Neural progenitor cell (in vitro differentiated cells): Measurements from ENCODE around the gene GORASP1.

Experiments used
- EZH2 ChIP-seq: fragments of 200-600 bp; sonication (generic); IDR thresholded peaks from 2 replicates; pipeline ENCODE4 v1.6.1; 2017; ENCODE audit warnings: antibody characterized with exemption, mild to moderate bottlenecking, moderate library complexity
- EZH2phosphoT487 ChIP-seq: fragments of 200-600 bp; sonication (generic); IDR thresholded peaks from 2 replicates; pipeline ENCODE4 v1.6.1; 2017; ENCODE audit warnings: antibody characterized with exemption
- TF ChIP-seq, protein P1 (sequence below): fragments of 200-600 bp; sonication (generic); IDR thresholded peaks from 2 replicates; pipeline ENCODE4 v1.5.1; 2017; ENCODE audit warnings: antibody characterized with exemption, mild to moderate bottlenecking

DNA sequence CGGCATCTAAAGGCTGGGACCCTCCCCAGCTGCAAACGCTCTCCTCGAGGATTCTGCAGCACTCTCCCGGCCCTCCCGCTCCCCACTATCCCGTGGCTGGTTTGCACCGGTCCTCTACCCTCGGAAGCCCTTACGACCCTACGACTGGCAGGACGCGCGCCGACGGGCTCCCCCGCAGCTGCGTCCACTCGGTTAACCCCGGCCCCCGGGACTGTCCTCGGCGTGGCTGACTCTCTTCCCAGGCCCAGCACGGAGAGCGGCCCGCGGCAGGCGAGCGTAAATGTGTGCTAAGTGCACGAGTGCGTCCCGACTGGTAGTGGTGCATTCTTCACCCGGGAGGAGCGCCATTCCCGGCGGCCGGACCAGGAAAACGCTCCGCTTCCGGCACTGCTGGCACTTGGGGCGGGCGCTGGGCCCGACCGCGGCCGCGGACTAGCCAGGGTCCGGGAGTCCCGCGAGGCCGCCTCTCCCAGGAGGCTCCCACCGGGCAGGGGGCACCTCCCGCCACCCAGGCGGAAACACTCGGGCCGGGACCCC is 508 bp downstream of the GORASP1 start:
- TF ChIP-seq, protein P1, sequence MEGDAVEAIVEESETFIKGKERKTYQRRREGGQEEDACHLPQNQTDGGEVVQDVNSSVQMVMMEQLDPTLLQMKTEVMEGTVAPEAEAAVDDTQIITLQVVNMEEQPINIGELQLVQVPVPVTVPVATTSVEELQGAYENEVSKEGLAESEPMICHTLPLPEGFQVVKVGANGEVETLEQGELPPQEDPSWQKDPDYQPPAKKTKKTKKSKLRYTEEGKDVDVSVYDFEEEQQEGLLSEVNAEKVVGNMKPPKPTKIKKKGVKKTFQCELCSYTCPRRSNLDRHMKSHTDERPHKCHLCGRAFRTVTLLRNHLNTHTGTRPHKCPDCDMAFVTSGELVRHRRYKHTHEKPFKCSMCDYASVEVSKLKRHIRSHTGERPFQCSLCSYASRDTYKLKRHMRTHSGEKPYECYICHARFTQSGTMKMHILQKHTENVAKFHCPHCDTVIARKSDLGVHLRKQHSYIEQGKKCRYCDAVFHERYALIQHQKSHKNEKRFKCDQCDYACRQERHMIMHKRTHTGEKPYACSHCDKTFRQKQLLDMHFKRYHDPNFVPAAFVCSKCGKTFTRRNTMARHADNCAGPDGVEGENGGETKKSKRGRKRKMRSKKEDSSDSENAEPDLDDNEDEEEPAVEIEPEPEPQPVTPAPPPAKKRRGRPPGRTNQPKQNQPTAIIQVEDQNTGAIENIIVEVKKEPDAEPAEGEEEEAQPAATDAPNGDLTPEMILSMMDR = no peak
- TF ChIP-seq EZH2phosphoT487 (peak; percentile 29), EZH2 (no peak)
